ENCODE results near the gene OGG1.

OGG1 gene

GRCh38 chr3:9727041-9727595 is 22.6 kb upstream of the OGG1 start:
- Histone ChIP-seq H3K4me1 (ENCODE audit: control insufficient read depth in 1 of 2, insufficient read depth in 2 of 2, low read length in 2 of 2) (peaks cover under 1 to 4% of the 10 kb centered on the region in 2 donors), H3K27ac (ENCODE audit: low read depth, low read length) (no peak overlapping the region), H3K27me3 (ENCODE audit: control insufficient read depth in 1 of 2, insufficient read depth in 2 of 2, low read length in 2 of 2) (no peaks in the 10 kb centered on the region), H3K4me3 (ENCODE audit: low read depth in 1 of 2, low read length in 2 of 2) (peak overlapping the region in 1 of 2 donors; percentile 40), H3K9ac (ENCODE audit: low read depth in 1 of 2, low read length in 2 of 2) (no peak overlapping the region), H3K36me3 (ENCODE audit: control insufficient read depth in 1 of 2, insufficient read depth in 2 of 2, low read length in 2 of 2) (no peaks in the 10 kb centered on the region), H3K9me3 (ENCODE audit: control insufficient read depth in 1 of 2, low read length in 2 of 2) (no peaks in the 10 kb centered on the region)

- H3K9me3 ChIP-seq (ENCODE audit: control insufficient read depth in 1 of 2, low read length in 2 of 2): no peaks in the 10 kb centered on the region
- peaks cover 7 to 8% of the 10 kb centered on the region in 2 donors for H3K4me1 ChIP-seq (ENCODE audit: control insufficient read depth in 1 of 2, insufficient read depth in 2 of 2, low read length in 2 of 2)
- no peaks in the 10 kb centered on the region for H3K27me3 ChIP-seq (ENCODE audit: control insufficient read depth in 1 of 2, insufficient read depth in 2 of 2, low read length in 2 of 2)
- H3K27ac ChIP-seq (ENCODE audit: low read depth, low read length): no peak overlapping the region
- H3K9ac ChIP-seq (ENCODE audit: low read depth in 1 of 2, low read length in 2 of 2): no peak overlapping the region
- H3K36me3 ChIP-seq (ENCODE audit: control insufficient read depth in 1 of 2, insufficient read depth in 2 of 2, low read length in 2 of 2): no peaks in the 10 kb centered on the region
- H3K4me3 ChIP-seq (ENCODE audit: low read depth in 1 of 2, low read length in 2 of 2): no peak overlapping the region
Observed at GRCh38 chr3:9727743-9728142, 22.0 kb upstream of the OGG1 start.

DNA sequence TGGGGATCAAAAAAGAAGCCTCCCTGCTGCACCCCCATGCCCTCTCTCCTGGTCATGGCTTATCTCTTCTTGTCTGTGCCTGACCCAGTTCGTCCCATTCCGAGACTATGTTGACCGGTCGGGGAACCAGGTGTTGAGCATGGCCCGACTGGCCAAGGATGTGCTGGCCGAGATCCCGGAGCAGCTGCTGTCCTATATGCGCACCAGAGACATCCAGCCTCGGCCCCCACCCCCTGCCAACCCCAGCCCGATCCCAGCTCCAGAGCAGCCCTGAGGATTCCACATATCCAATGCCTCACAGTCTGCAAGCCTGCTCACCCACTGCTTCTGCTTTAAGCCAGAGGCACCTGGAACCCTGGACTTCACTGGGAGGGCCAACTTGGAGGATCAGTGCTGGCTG is 20.3 kb upstream of the OGG1 start:
- peaks cover 4 to 6% of the 10 kb centered on the region in 2 donors for H3K36me3 ChIP-seq (ENCODE audit: control insufficient read depth in 1 of 2, insufficient read depth in 2 of 2, low read length in 2 of 2)
- H3K9ac ChIP-seq (ENCODE audit: low read depth in 1 of 2, low read length in 2 of 2): no peak overlapping the region
- H3K27ac ChIP-seq (ENCODE audit: low read depth, low read length): no peak overlapping the region
- no peaks in the 10 kb centered on the region for H3K27me3 ChIP-seq (ENCODE audit: control insufficient read depth in 1 of 2, insufficient read depth in 2 of 2, low read length in 2 of 2)
- peaks cover 19 to 20% of the 10 kb centered on the region in 2 donors for H3K4me1 ChIP-seq (ENCODE audit: control insufficient read depth in 1 of 2, insufficient read depth in 2 of 2, low read length in 2 of 2)
- H3K4me3 ChIP-seq (ENCODE audit: low read depth in 1 of 2, low read length in 2 of 2): no peak overlapping the region
- H3K9me3 ChIP-seq (ENCODE audit: control insufficient read depth in 1 of 2, low read length in 2 of 2): no peaks in the 10 kb centered on the region

- Histone ChIP-seq H3K9me3 (ENCODE audit: control insufficient read depth in 1 of 2, low read length in 2 of 2) (no peaks in the 10 kb centered on the region), H3K9ac (ENCODE audit: low read depth in 1 of 2, low read length in 2 of 2) (peak overlapping the region in 1 of 2 donors; percentile 80), H3K4me3 (ENCODE audit: low read depth in 1 of 2, low read length in 2 of 2) (peak overlapping the region; percentile 44 to 80), H3K27ac (ENCODE audit: low read depth, low read length) (peak overlapping the region; percentile 63), H3K27me3 (ENCODE audit: control insufficient read depth in 1 of 2, insufficient read depth in 2 of 2, low read length in 2 of 2) (no peaks in the 10 kb centered on the region), H3K36me3 (ENCODE audit: control insufficient read depth in 1 of 2, insufficient read depth in 2 of 2, low read length in 2 of 2) (peaks cover 7 to 19% of the 10 kb centered on the region in 2 donors), H3K4me1 (ENCODE audit: control insufficient read depth in 1 of 2, insufficient read depth in 2 of 2, low read length in 2 of 2) (peaks cover 19 to 20% of the 10 kb centered on the region in 2 donors)
Observed at GRCh38 chr3:9730657-9731205, 19.0 kb upstream of the OGG1 start.

GRCh38 chr3:9731206-9732079 is 18.3 kb upstream of the OGG1 start, which contains the start of gene BRPF1:
TSS of gene BRPF1 (plus strand) at chr3:9731735. CDS start at chr3:9734141, 2,406 bp downstream.
- Histone ChIP-seq H3K4me3 (ENCODE audit: low read depth in 1 of 2, low read length in 2 of 2) (peak within 1 kb of the TSS; percentile 80 to 92), H3K4me1 (ENCODE audit: control insufficient read depth in 1 of 2, insufficient read depth in 2 of 2, low read length in 2 of 2) (peaks cover 19 to 20% of the 10 kb centered on the region in 2 donors), H3K36me3 (ENCODE audit: control insufficient read depth in 1 of 2, insufficient read depth in 2 of 2, low read length in 2 of 2) (peaks cover 7 to 23% of the 10 kb centered on the region in 2 donors), H3K27ac (ENCODE audit: low read depth, low read length) (peak within 1 kb of the TSS; percentile 94), H3K9ac (ENCODE audit: low read depth in 1 of 2, low read length in 2 of 2) (peak within 1 kb of the TSS; percentile 79 to 80), H3K27me3 (ENCODE audit: control insufficient read depth in 1 of 2, insufficient read depth in 2 of 2, low read length in 2 of 2) (no peaks in the 10 kb centered on the region), H3K9me3 (ENCODE audit: control insufficient read depth in 1 of 2, low read length in 2 of 2) (no peaks in the 10 kb centered on the region)

- Histone ChIP-seq H3K36me3 (ENCODE audit: control insufficient read depth in 1 of 2, insufficient read depth in 2 of 2, low read length in 2 of 2) (peaks cover 9 to 31% of the 10 kb centered on the region in 2 donors), H3K27ac (ENCODE audit: low read depth, low read length) (no peak overlapping the region), H3K4me3 (ENCODE audit: low read depth in 1 of 2, low read length in 2 of 2) (peak overlapping the region; percentile 80 to 92), H3K9me3 (ENCODE audit: control insufficient read depth in 1 of 2, low read length in 2 of 2) (no peaks in the 10 kb centered on the region), H3K27me3 (ENCODE audit: control insufficient read depth in 1 of 2, insufficient read depth in 2 of 2, low read length in 2 of 2) (no peaks in the 10 kb centered on the region), H3K4me1 (ENCODE audit: control insufficient read depth in 1 of 2, insufficient read depth in 2 of 2, low read length in 2 of 2) (peaks cover 19 to 20% of the 10 kb centered on the region in 2 donors), H3K9ac (ENCODE audit: low read depth in 1 of 2, low read length in 2 of 2) (peak overlapping the region; percentile 79 to 80)
Observed at GRCh38 chr3:9732080-9732739, 17.5 kb upstream of the OGG1 start.

DNA sequence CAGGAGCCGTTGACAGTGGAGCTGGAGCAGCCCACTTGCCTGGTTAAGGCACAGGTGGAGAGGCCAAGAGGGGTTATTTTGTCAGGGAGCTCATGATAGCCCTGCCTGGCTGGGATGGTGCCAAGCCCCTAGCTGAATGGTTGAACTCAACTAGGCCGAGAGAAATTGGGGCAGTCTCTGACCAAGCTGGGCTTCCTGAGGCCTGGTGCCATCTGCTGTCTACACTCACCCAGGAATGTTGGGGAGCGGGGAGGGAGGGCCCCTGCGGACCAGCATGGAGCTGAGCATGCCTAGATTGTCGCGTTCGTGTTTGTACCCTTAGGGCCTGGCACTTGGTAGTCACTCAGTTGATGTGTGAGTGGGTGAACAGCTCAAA is 17.0 kb upstream of the OGG1 start:
- peaks cover 13 to 36% of the 10 kb centered on the region in 2 donors for H3K36me3 ChIP-seq (ENCODE audit: control insufficient read depth in 1 of 2, insufficient read depth in 2 of 2, low read length in 2 of 2)
- H3K4me3 ChIP-seq (ENCODE audit: low read depth in 1 of 2, low read length in 2 of 2): peak overlapping the region; percentile 80 to 92
- no peak overlapping the region for H3K27ac ChIP-seq (ENCODE audit: low read depth, low read length)
- H3K4me1 ChIP-seq (ENCODE audit: control insufficient read depth in 1 of 2, insufficient read depth in 2 of 2, low read length in 2 of 2): peaks cover 19 to 20% of the 10 kb centered on the region in 2 donors
- H3K27me3 ChIP-seq (ENCODE audit: control insufficient read depth in 1 of 2, insufficient read depth in 2 of 2, low read length in 2 of 2): no peaks in the 10 kb centered on the region
- H3K9me3 ChIP-seq (ENCODE audit: control insufficient read depth in 1 of 2, low read length in 2 of 2): no peaks in the 10 kb centered on the region
- H3K9ac ChIP-seq (ENCODE audit: low read depth in 1 of 2, low read length in 2 of 2): peak overlapping the region; percentile 79 to 80

- H3K9me3 ChIP-seq (ENCODE audit: control insufficient read depth in 1 of 2, low read length in 2 of 2): no peaks in the 10 kb centered on the region
- H3K27ac ChIP-seq (ENCODE audit: low read depth, low read length): no peak overlapping the region
- peaks cover 49 to 76% of the 10 kb centered on the region in 2 donors for H3K36me3 ChIP-seq (ENCODE audit: control insufficient read depth in 1 of 2, insufficient read depth in 2 of 2, low read length in 2 of 2)
- no peaks in the 10 kb centered on the region for H3K27me3 ChIP-seq (ENCODE audit: control insufficient read depth in 1 of 2, insufficient read depth in 2 of 2, low read length in 2 of 2)
- H3K9ac ChIP-seq (ENCODE audit: low read depth in 1 of 2, low read length in 2 of 2): no peak overlapping the region
- H3K4me1 ChIP-seq (ENCODE audit: control insufficient read depth in 1 of 2, insufficient read depth in 2 of 2, low read length in 2 of 2): peaks cover 15 to 20% of the 10 kb centered on the region in 2 donors
- H3K4me3 ChIP-seq (ENCODE audit: low read depth in 1 of 2, low read length in 2 of 2): no peak overlapping the region
Observed at GRCh38 chr3:9736831-9737230, 12.9 kb upstream of the OGG1 start.

GRCh38 chr3:9739181-9739580 is 10.6 kb upstream of the OGG1 start:
- Histone ChIP-seq H3K4me3 (ENCODE audit: low read depth in 1 of 2, low read length in 2 of 2) (no peak overlapping the region), H3K36me3 (ENCODE audit: control insufficient read depth in 1 of 2, insufficient read depth in 2 of 2, low read length in 2 of 2) (peaks cover 71 to 96% of the 10 kb centered on the region in 2 donors), H3K4me1 (ENCODE audit: control insufficient read depth in 1 of 2, insufficient read depth in 2 of 2, low read length in 2 of 2) (no peaks in the 10 kb centered on the region)

More at GRCh38 chr3:9739181-9739580, 10.6 kb upstream of the OGG1 start:
- H3K9me3 ChIP-seq (ENCODE audit: control insufficient read depth in 1 of 2, low read length in 2 of 2): no peaks in the 10 kb centered on the region
- no peaks in the 10 kb centered on the region for H3K27me3 ChIP-seq (ENCODE audit: control insufficient read depth in 1 of 2, insufficient read depth in 2 of 2, low read length in 2 of 2)
- H3K9ac ChIP-seq (ENCODE audit: low read depth in 1 of 2, low read length in 2 of 2): no peak overlapping the region
- no peak overlapping the region for H3K27ac ChIP-seq (ENCODE audit: low read depth, low read length)

Data from duodenal mucosa (tissue), 2 donors.